ENCODE data around the gene CERK. TPM values are rescaled to one million over a fixed set of nuclear protein-coding genes. Genes with fewer than 3 reads are reported as not detected.

The CERK gene
- total and polyA plus RNA-seq, 2 of the 13 experiments (the other 11 are each of a cell fraction or from before 2014, with no cell fraction given) = 40.3 to 41.9 TPM

DNA sequence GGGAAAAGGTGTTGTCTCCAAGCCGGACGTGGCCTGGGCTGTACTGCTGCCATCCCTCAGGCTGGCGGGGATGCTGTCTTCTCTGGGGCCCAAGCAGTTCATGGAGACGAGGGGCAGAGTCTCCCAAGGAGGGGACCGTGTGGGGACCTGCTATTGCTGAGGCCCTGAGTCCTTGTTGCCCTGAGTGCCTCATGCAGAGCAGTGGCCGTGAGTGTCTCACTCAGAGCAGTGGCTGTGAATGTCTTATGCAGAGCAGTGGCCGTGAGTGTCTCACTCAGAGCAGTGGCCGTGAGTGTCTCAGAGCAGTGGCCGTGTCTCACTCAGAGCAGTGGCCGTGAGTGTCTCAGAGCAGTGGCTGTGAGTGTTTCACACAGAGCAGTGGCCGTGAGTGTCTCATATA lies 63.1 kb downstream of the CERK start (continued):
- no peak for TF ChIP-seq CEBPZ (IDR thresholded peaks at IDR 0.05; ENCODE audit: low read length)
- no peak for TF ChIP-seq SNAPC2 (CRISPR knock-in tag; IDR thresholded peaks at IDR 0.05)
- no peak for TF ChIP-seq SIN3B (IDR thresholded peaks at IDR 0.05; ENCODE audit: low read length)
- no peak for TF ChIP-seq ZNF747 (CRISPR knock-in tag; IDR thresholded peaks at IDR 0.05; ENCODE audit: borderline replicate concordance)
- TF ChIP-seq FOXK1 (CRISPR knock-in tag; IDR thresholded peaks at IDR 0.05; ENCODE audit: borderline replicate concordance, low read depth) = no peak
- TF ChIP-seq PHF8 (CRISPR knock-in tag; IDR thresholded peaks at IDR 0.05) = no peak
- no peak for TF ChIP-seq MTA3 (CRISPR knock-in tag; IDR thresholded peaks at IDR 0.05)

DNA sequence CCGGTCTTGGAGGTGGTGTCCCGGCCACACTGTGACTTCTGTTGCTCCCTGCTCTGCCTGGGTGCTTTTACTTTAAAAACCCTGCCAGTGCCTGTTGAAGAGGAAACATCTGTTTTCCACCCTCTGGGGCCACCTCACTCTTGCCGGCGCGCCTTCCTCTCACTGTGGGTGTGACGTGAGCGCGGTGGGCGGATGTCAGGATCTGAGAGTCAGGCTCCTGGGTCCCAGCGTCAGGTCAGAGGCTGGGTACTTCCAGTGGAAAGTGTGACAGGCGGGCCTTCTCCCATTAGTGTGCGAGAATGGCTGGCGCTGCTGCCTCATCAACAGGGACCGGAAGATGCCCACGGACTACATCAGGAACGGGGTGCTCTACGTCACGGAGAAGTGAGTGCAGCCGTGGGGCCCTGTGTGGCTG lies 63.7 kb downstream of the CERK start:
- POLR2A ChIA-PET = no interaction called here
- in situ Hi-C loops (cut with HindIII; ENCODE audit: extremely low pct_ligation_motif_present, low pct_unique_long_range_greater_than_20kb) = loop anchor here (25.0 kb wide), 1 partner anchor 112 kb away; no protein-coding TSS in a partner anchor
- intact Hi-C loops (cut with micrococcal nuclease; ENCODE audit: unreplicated experiment) = no loop called here
- no peak for TF ChIP-seq ZBTB7A (CRISPR knock-in tag; IDR thresholded peaks at IDR 0.05)
- no peak for TF ChIP-seq ZNF790 (CRISPR knock-in tag; IDR thresholded peaks at IDR 0.05; ENCODE audit: borderline replicate concordance)
- TF ChIP-seq ZNF670 (CRISPR knock-in tag; IDR thresholded peaks at IDR 0.05; ENCODE audit: borderline replicate concordance) = no peak
- TF ChIP-seq, protein P1, sequence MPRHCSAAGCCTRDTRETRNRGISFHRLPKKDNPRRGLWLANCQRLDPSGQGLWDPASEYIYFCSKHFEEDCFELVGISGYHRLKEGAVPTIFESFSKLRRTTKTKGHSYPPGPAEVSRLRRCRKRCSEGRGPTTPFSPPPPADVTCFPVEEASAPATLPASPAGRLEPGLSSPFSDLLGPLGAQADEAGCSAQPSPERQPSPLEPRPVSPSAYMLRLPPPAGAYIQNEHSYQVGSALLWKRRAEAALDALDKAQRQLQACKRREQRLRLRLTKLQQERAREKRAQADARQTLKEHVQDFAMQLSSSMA (CRISPR knock-in tag; IDR thresholded peaks at IDR 0.05) = no peak
- TF ChIP-seq SIN3B (IDR thresholded peaks at IDR 0.05; ENCODE audit: low read length) = no peak
- no peak for TF ChIP-seq ZNF260 (CRISPR knock-in tag; IDR thresholded peaks at IDR 0.05; ENCODE audit: borderline replicate concordance, low read depth)
- no peak for TF ChIP-seq ZNF501 (CRISPR knock-in tag; IDR thresholded peaks at IDR 0.05)
- TF ChIP-seq ZNF343 (CRISPR knock-in tag; IDR thresholded peaks at IDR 0.05) = no peak
- no peak for TF ChIP-seq NCOR1 (IDR thresholded peaks at IDR 0.05; ENCODE audit: borderline replicate concordance, low read length)
- no peak for TF ChIP-seq MED1 (CRISPR knock-in tag; IDR thresholded peaks at IDR 0.05)
- TF ChIP-seq, protein P2, sequence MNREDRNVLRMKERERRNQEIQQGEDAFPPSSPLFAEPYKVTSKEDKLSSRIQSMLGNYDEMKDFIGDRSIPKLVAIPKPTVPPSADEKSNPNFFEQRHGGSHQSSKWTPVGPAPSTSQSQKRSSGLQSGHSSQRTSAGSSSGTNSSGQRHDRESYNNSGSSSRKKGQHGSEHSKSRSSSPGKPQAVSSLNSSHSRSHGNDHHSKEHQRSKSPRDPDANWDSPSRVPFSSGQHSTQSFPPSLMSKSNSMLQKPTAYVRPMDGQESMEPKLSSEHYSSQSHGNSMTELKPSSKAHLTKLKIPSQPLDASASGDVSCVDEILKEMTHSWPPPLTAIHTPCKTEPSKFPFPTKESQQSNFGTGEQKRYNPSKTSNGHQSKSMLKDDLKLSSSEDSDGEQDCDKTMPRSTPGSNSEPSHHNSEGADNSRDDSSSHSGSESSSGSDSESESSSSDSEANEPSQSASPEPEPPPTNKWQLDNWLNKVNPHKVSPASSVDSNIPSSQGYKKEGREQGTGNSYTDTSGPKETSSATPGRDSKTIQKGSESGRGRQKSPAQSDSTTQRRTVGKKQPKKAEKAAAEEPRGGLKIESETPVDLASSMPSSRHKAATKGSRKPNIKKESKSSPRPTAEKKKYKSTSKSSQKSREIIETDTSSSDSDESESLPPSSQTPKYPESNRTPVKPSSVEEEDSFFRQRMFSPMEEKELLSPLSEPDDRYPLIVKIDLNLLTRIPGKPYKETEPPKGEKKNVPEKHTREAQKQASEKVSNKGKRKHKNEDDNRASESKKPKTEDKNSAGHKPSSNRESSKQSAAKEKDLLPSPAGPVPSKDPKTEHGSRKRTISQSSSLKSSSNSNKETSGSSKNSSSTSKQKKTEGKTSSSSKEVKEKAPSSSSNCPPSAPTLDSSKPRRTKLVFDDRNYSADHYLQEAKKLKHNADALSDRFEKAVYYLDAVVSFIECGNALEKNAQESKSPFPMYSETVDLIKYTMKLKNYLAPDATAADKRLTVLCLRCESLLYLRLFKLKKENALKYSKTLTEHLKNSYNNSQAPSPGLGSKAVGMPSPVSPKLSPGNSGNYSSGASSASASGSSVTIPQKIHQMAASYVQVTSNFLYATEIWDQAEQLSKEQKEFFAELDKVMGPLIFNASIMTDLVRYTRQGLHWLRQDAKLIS (CRISPR knock-in tag; IDR thresholded peaks at IDR 0.05) = no peak

More for the DNA sequence above, 63.7 kb downstream of the CERK start:
- FAIRE-seq (no peak), DNase-seq (ENCODE audit: low spot score) (no peak), ATAC-seq (no peak)
- Histone ChIP-seq H3K9me3 (ENCODE audit: low read length) (no peaks in the 10 kb centered on the region), H3K4me3 (replicated peaks in 1 of 3; ENCODE audit: insufficient read depth in 1 of 3, low read depth in 2 of 3, low read length in 3 of 3) (no peak overlapping the region), H3K36me3 (replicated peaks in 1 of 2; ENCODE audit: control insufficient read depth in 1 of 2, insufficient read depth in 2 of 2, low read length in 2 of 2) (peaks cover 1 to 2% of the 10 kb centered on the region in 2 experiments; a peak in 3 of 5 replicates), H2AFZ (ENCODE audit: low read length) (no peak overlapping the region), H3K79me2 (ENCODE audit: insufficient read depth, low read length) (no peaks in the 10 kb centered on the region), H3K27ac (ENCODE audit: extremely low read length, insufficient read depth, low read length) (no peak overlapping the region), H3K4me2 (ENCODE audit: low read depth, low read length) (no peak overlapping the region), H3K9ac (ENCODE audit: insufficient read depth, low read depth, low read length) (no peak overlapping the region), H3K4me1 (ENCODE audit: insufficient read depth, low read length) (no peaks in the 10 kb centered on the region), H3K27me3 (ENCODE audit: control insufficient read depth in 1 of 2, insufficient read depth in 2 of 2, low read length in 2 of 2) (no peaks in the 10 kb centered on the region), H4K20me1 (ENCODE audit: insufficient read depth, low read length) (no peaks in the 10 kb centered on the region)
- BruUV-seq (replicated peaks) = no TSS peak
- 98% methylated on average over 13 of the region's 19 CpGs for WGBS (ENCODE audit: low lambda C conversion rate)
- CTCF ChIA-PET (ENCODE audit: low intra/inter-chr PET ratio, low total read pairs) = no interaction called here

Measured in HepG2 (cell line).